GM10248 (cell line): ENCODE measurements around the gene H2BK1.

Experiments
- CTCF ChIA-PET: fragments of 300-600 bp; sonication (Branson Sonifier 250); formaldehyde crosslinking; extraction: SDS; loops from one replicate; lab custom pipeline; 2021; ENCODE audit warnings: antibody characterized with exemption; lab: Yijun Ruan, JAX
- POLR2A ChIA-PET: fragments of 350-650 bp; sonication (Branson Sonifier 250); formaldehyde crosslinking; extraction: SDS; loops from one replicate; lab custom pipeline; 2020; ENCODE audit warnings: antibody characterized with exemption; lab: Yijun Ruan, JAX
- DNase-seq: peaks from one replicate; pipeline ENCODE4 v3.0.0; 2012; ENCODE audit errors: extremely low spot score
- CTCF ChIP-seq: IDR thresholded peaks from 2 replicates; pipeline ENCODE4 v1.5.1; 2012; ENCODE audit warnings: mild to moderate bottlenecking, low read depth; ENCODE audit errors: extremely low read depth, missing control alignments, control extremely low read depth

H2BK1 gene

GRCh38 chr7:151187409-151188251, 22.7 kb downstream of the H2BK1 start:
- TF ChIP-seq CTCF = no peak
- ChIA-PET CTCF (interaction anchor here (1.0 to 2.0 kb wide), 2 partner anchors 10 to 64 kb away, joined by 4 read pairs; no protein-coding TSS in a partner anchor), POLR2A (no interaction called here)
- no peak for DNase-seq

- DNase-seq = no peak
- TF ChIP-seq CTCF = no peak
- POLR2A ChIA-PET = no interaction called here
- CTCF ChIA-PET = interaction anchor here (2.0 kb wide), 1 partner anchor 63 kb away, joined by 4 read pairs; no protein-coding TSS in a partner anchor
Observed at GRCh38 chr7:151186640-151187408, 23.5 kb downstream of the H2BK1 start, which contains the start of gene ASB10. TSS of gene ASB10 (minus strand) at chr7:151187250. CDS start at chr7:151187130, 120 bp downstream.

- POLR2A ChIA-PET = no interaction called here
- no peak for TF ChIP-seq CTCF
- CTCF ChIA-PET = no interaction called here
- DNase-seq = no peak
Observed at GRCh38 chr7:151185762-151186639, 24.3 kb downstream of the H2BK1 start.

- CTCF ChIA-PET = interaction anchor here (1.2 to 1.3 kb wide), 2 partner anchors 9 to 57 kb away, joined by 3 to 4 read pairs; no protein-coding TSS in a partner anchor
- POLR2A ChIA-PET = no interaction called here
- no peak for DNase-seq
- TF ChIP-seq CTCF = no peak
Observed at GRCh38 chr7:151181011-151181431, 29.3 kb downstream of the H2BK1 start.

- ChIA-PET CTCF (interaction anchor here (1.9 to 2.0 kb wide), 2 partner anchors 10 to 56 kb away, joined by 5 to 6 read pairs; no protein-coding TSS in a partner anchor), POLR2A (no interaction called here)
- DNase-seq = no peak
- TF ChIP-seq CTCF = no peak
Observed at GRCh38 chr7:151179946-151180345, 30.3 kb downstream of the H2BK1 start.
